K562 (cell line): ENCODE results near the gene CCDC97. TPM values are rescaled to one million over a fixed set of nuclear protein-coding genes. Genes with fewer than 3 reads are reported as not detected.

Experiments
- ATAC-seq: fragments of 200-7000 bp; cut with Tn5 transposase; 3 replicates; pipeline ENCODE4 v1.9.1; 2020; ENCODE audit warnings: moderate library complexity
- BruUV-seq: library from RNA; stranded (reverse); fragments of 400-500 nt; replicated peaks from 2 replicates; lab custom pipeline; 2021; lab: Mats Ljungman, UMichigan
- CTCF ChIA-PET: fragments of 300-600 bp; formaldehyde crosslinking; extraction: SDS; loops from one replicate; lab custom pipeline; 2021; ENCODE audit warnings: low intra/inter-chr PET ratio; lab: Yijun Ruan, JAX
- POLR2A ChIA-PET: fragments of 300-600, 350-650 bp; sonication (Branson Sonifier 250); formaldehyde crosslinking; extraction: SDS; loops from one replicate; lab custom pipeline; 2021; ENCODE audit warnings: antibody characterized with exemption, inconsistent platforms; lab: Yijun Ruan, JAX
- DNase-seq, 4 experiments: peaks; one replicate each; pipeline versions ENCODE4 v3.0.0 to v3.0.0-alpha.2; 2011 to 2018; ENCODE audit warnings: low spot score in 3 of 4, mixed read lengths in 3 of 4; ENCODE audit errors: extremely low read depth in 1 of 4
- FAIRE-seq: peaks from 2 replicates; lab custom pipeline; 2011; peaks lifted over from hg19 to GRCh38; lab: Jason Lieb, UNC
- H2AFZ ChIP-seq: 2 replicates; pipeline ENCODE4 v1.6.0; 2011; ENCODE audit warnings: low read depth, low read length, control low read depth, inconsistent platforms
- H3K27ac ChIP-seq: fragments of 200-600 bp; 3 replicates; pipeline ENCODE4 v1.8.0; 2011; ENCODE audit warnings: low read depth, mild to moderate bottlenecking, control low read depth, inconsistent platforms, low read length, moderate library complexity, mixed read lengths; ENCODE audit errors: extremely low read depth
- H3K27me3 ChIP-seq, 2 experiments: fragments of 300-600 bp in 1 of 2; 2 replicates in 1 of 2; 3 replicates in 1 of 2; pipeline versions ENCODE4 v1.6.0 to v1.8.0; 2011; ENCODE audit warnings: inconsistent platforms in 2 of 2, low read length in 2 of 2, mild to moderate bottlenecking in 1 of 2, mixed read lengths in 1 of 2, moderate library complexity in 1 of 2; ENCODE audit not compliant: control insufficient read depth in 2 of 2, insufficient read depth in 2 of 2
- H3K36me3 ChIP-seq: fragments of 300-600 bp; 3 replicates; pipeline ENCODE4 v1.8.0; 2011; ENCODE audit warnings: mild to moderate bottlenecking, low read length, inconsistent platforms; ENCODE audit not compliant: control insufficient read depth, insufficient read depth
- H3K4me1 ChIP-seq, 2 experiments: fragments of 200-600 bp in 1 of 2; replicated peaks in 1 of 2; 2 replicates in 1 of 2; 3 replicates in 1 of 2; pipeline versions ENCODE4 v1.5.1 to v1.8.0; 2011; ENCODE audit warnings: inconsistent platforms in 2 of 2, low read length in 2 of 2, mild to moderate bottlenecking in 1 of 2, mixed read lengths in 1 of 2, moderate library complexity in 1 of 2; ENCODE audit not compliant: control insufficient read depth in 2 of 2, insufficient read depth in 2 of 2
- H3K4me2 ChIP-seq: 2 replicates; pipeline ENCODE4 v1.6.1; 2011; ENCODE audit warnings: low read length, control low read depth, inconsistent platforms, mixed read lengths; ENCODE audit not compliant: insufficient read depth
- H3K4me3 ChIP-seq: fragments of 200-600 bp; sonication (generic), shearing (Covaris generic); 2 replicates; pipeline ENCODE4 v1.5.1; 2016; ENCODE audit warnings: control low read depth, inconsistent platforms
- H3K79me2 ChIP-seq: fragments of 200-600 bp; 3 replicates; pipeline ENCODE4 v1.8.0; 2011; ENCODE audit warnings: low read length, inconsistent platforms; ENCODE audit not compliant: control insufficient read depth, insufficient read depth
- H3K9ac ChIP-seq, 2 experiments: 2 replicates each; pipeline versions ENCODE4 v1.6.0 to v1.6.1; 2011; ENCODE audit warnings: low read depth in 2 of 2, low read length in 2 of 2, control low read depth in 1 of 2, inconsistent platforms in 1 of 2, mild to moderate bottlenecking in 1 of 2, mixed read lengths in 1 of 2; ENCODE audit not compliant: insufficient read depth in 1 of 2
- H3K9me1 ChIP-seq: one replicate; pipeline ENCODE4 v1.6.0; 2011; ENCODE audit warnings: inconsistent platforms, mild to moderate bottlenecking, low read length, moderate library complexity; ENCODE audit not compliant: control insufficient read depth, insufficient read depth
- H3K9me3 ChIP-seq: replicated peaks from 2 replicates; pipeline ENCODE4 v1.5.1; 2011; ENCODE audit warnings: low read depth, low read length, inconsistent platforms; ENCODE audit not compliant: control insufficient read depth, insufficient read depth
- H4K20me1 ChIP-seq: replicated peaks from 2 replicates; pipeline ENCODE4 v1.6.1; 2011; ENCODE audit warnings: low read length, inconsistent platforms, mixed read lengths; ENCODE audit not compliant: control insufficient read depth, insufficient read depth
- ETS2 ChIP-seq: IDR thresholded peaks from 2 replicates; pipeline ENCODE4 v1.6.1; 2016; ENCODE audit warnings: borderline replicate concordance, missing genetic modification characterization, mild to moderate bottlenecking, moderate library complexity, missing compliant biosample characterization; ENCODE audit not compliant: poor library complexity, severe bottlenecking
- NCOA2 ChIP-seq, 2 experiments: fragments of 450-650 bp; IDR thresholded peaks; 2 replicates each; pipeline ENCODE4 v1.6.1; 2018; ENCODE audit warnings: mild to moderate bottlenecking in 2 of 2, moderate library complexity in 1 of 2; ENCODE audit not compliant: partially characterized antibody in 2 of 2
- NCOA4 ChIP-seq: fragments of 450-650 bp; IDR thresholded peaks from 2 replicates; pipeline ENCODE4 v1.6.1; 2018; ENCODE audit warnings: mild to moderate bottlenecking; ENCODE audit not compliant: partially characterized antibody
- PHTF2 ChIP-seq: fragments of 250-450 bp; sonication (Bioruptor Pico); IDR thresholded peaks from 2 replicates; pipeline ENCODE4 v1.5.0; 2021; ENCODE audit warnings: mild to moderate bottlenecking
- POLR2G ChIP-seq: fragments of 200-400 bp; formaldehyde crosslinking; IDR thresholded peaks from 2 replicates; pipeline ENCODE4 v1.6.1; 2017; ENCODE audit warnings: low read depth, mild to moderate bottlenecking, antibody characterized with exemption, low read length, moderate library complexity
- PTRF ChIP-seq: fragments of 450-650 bp; IDR thresholded peaks from 2 replicates; pipeline ENCODE4 v1.6.1; 2016; ENCODE audit warnings: mild to moderate bottlenecking, missing genetic modification characterization, missing compliant biosample characterization
- U2AF1 ChIP-seq: fragments of 200-400 bp; formaldehyde crosslinking; optimal IDR thresholded peaks from 2 replicates; pipeline ENCODE3; 2017; ENCODE audit warnings: mild to moderate bottlenecking, low read depth, low read length, moderate library complexity
- ZNF133 ChIP-seq: fragments of 250-450 bp; sonication (Bioruptor Pico); IDR thresholded peaks from 2 replicates; pipeline ENCODE4 v1.4.0; 2020; ENCODE audit warnings: mild to moderate bottlenecking
- ZNF232 ChIP-seq: sonication (generic); formaldehyde crosslinking; IDR thresholded peaks from 2 replicates; pipeline ENCODE4 v1.8.0; 2022; ENCODE audit warnings: mild to moderate bottlenecking, missing genetic modification reagents
- ZNF41 ChIP-seq: fragments of 250-450 bp; sonication (Bioruptor Pico); conservative IDR thresholded peaks from 2 replicates; pipeline ENCODE4 v1.4.0; 2020; ENCODE audit warnings: mild to moderate bottlenecking
- ZNF644 ChIP-seq: fragments of 200-800 bp; sonication (Bioruptor generic); IDR thresholded peaks from 2 replicates; pipeline ENCODE4 v1.6.1; 2016; ENCODE audit warnings: low read depth, missing genetic modification characterization, missing compliant biosample characterization
- WGBS: fragments of 100-300 bp; shearing (Covaris generic); methylation state at CpG from one replicate; pipeline ENCODE4 v1.1.6; 2016; ENCODE audit warnings: low coverage, mixed read lengths; ENCODE audit not compliant: insufficient coverage; ENCODE audit errors: missing lambda C conversion rate; 5-methylcytosine and 5-hydroxymethylcytosine counted together
- in situ Hi-C: fragments of 300-500 bp; cut with MboI; formaldehyde crosslinking; loops from 4 replicates; pipeline ENCODE4 v1.15.0; 2018; ENCODE audit warnings: inconsistent platforms, mixed read lengths
- intact Hi-C: fragments of 100-400 bp; cut with micrococcal nuclease; formaldehyde crosslinking; loops from 2 replicates; pipeline ENCODE4 v1.14.2; 2022
- polyA plus RNA-seq, 8 experiments: library from polyadenylated mRNA; depleted of rRNA in 4 of 8; stranded (reverse) in 5 of 8; unstranded in 3 of 8; fragments of >200 nt; fragmentation: Nextera tagmentation in 2 of 8; fragmentation: Illumina TruSeq in 1 of 8; extraction: Ambion mirVana in 2 of 8; extraction: Trizol in 1 of 8; gene quantifications; 2 replicates each; pipeline versions ENCODE4 v1.2.1 to v1.2.3, GENCODE V29; 2011 to 2014; ENCODE audit warnings: inconsistent platforms in 1 of 8, missing spikeins in 1 of 8
- total RNA-seq, 7 experiments: library from RNA; depleted of rRNA in 6 of 7; stranded (reverse); fragments of >200 nt in 6 of 7; fragmentation: Illumina TruSeq in 2 of 7; extraction: Trizol in 2 of 7; gene quantifications; 2 replicates each; pipeline versions ENCODE4 v1.2.1 to v1.2.3, GENCODE V29; 2011 to 2021; ENCODE audit warnings: low replicate concordance in 1 of 7
- TF ChIP-seq, protein P1 (sequence below): fragments of 250-450 bp; sonication (Bioruptor Pico); IDR thresholded peaks from 2 replicates; pipeline ENCODE4 v1.9.0; 2021; ENCODE audit warnings: mild to moderate bottlenecking, inconsistent platforms
- TF ChIP-seq, protein P2 (sequence below): sonication (generic); formaldehyde crosslinking; IDR thresholded peaks from 2 replicates; pipeline ENCODE4 v1.8.0; 2022; ENCODE audit warnings: missing genetic modification reagents, mild to moderate bottlenecking, borderline replicate concordance
- TF ChIP-seq, protein P3 (sequence below): sonication (generic); formaldehyde crosslinking; IDR thresholded peaks from 2 replicates; pipeline ENCODE4 v1.9.0; 2022; ENCODE audit warnings: mild to moderate bottlenecking, missing genetic modification reagents
- TF ChIP-seq, protein P4 (sequence below): fragments of 250-450 bp; sonication (Bioruptor Pico); IDR thresholded peaks from 2 replicates; pipeline ENCODE4 v1.8.0; 2022; ENCODE audit warnings: inconsistent platforms, mild to moderate bottlenecking, moderate library complexity, borderline replicate concordance

The CCDC97 gene
- total and polyA plus RNA-seq, 9 of the 15 experiments (the other 6 are each of a cell fraction or from before 2014, with no cell fraction given), result 0.60 to 16.5 (median 7.0) TPM

DNA sequence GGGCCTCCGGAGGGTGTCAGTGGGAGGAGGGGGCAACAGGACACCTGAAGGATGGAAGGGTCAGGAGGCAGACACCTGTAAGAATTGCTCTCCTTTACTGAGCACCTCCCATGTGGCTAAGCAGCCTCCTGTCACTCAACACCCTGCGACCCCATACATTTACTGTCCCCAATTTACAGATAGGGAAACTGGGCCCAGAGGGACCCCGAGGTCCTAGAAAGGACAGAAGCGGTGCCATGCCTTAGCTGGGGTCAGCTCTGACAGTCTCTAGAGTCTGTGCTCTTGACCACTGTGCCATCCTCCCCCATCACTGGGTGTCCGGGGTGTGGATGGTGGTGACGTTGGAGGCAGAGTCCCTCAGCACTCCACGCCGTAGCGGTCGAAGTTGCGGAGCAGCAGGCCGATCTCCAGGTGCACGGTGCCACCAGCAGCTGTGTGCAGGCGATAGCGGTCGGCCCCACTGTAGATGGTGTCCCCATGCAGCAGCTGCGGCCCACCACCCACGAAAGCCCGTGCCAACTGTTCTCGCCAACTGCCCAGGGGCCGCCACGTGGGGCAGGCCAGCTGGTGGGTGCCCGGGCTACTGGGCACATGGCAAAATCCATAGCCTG, 44.5 kb downstream of the CCDC97 start:
- no peak for DNase-seq
- Histone ChIP-seq H3K36me3 (peaks cover 20% of the 10 kb centered on the region), H3K4me3 (peak overlapping the region; percentile 98), H3K27me3 (no peaks in the 10 kb centered on the region), H2AFZ (peak overlapping the region; percentile 74), H3K4me2 (peak overlapping the region; percentile 68), H3K9me3 (no peaks in the 10 kb centered on the region), H3K79me2 (peaks cover 50% of the 10 kb centered on the region), H3K9me1 (no peaks in the 10 kb centered on the region), H3K9ac (peak overlapping the region; percentile 39 to 88; a peak in 3 of 4 replicates), H3K4me1 (peaks cover 11 to 49% of the 10 kb centered on the region in 2 experiments), H3K27ac (peak overlapping the region; percentile 30; the same call in 2 of the 3 replicates), H4K20me1 (peaks cover 13% of the 10 kb centered on the region)
- no peak for FAIRE-seq
- 86% methylated on average over 23 of the region's 23 CpGs for WGBS
- BruUV-seq, result no TSS peak
- CTCF ChIA-PET, result no interaction called here
- in situ Hi-C loops (no loop called here), intact Hi-C loops (loop anchor here (5.0 kb wide), 2 partner anchors 47 to 92 kb away; partner anchors contain the start of gene HNRNPUL1)
- POLR2A ChIA-PET, result interaction anchor here (0.6 to 2.0 kb wide), 2 partner anchors 9 to 38 kb away, joined by 3 to 10 read pairs; partner anchors contain the start of gene B9D2
- no peak for ATAC-seq
- no peak for TF ChIP-seq ZNF41 (CRISPR knock-in tag)
- TF ChIP-seq ETS2 (tag), result no peak
- TF ChIP-seq PTRF (tag), result no peak
- TF ChIP-seq PHTF2, result no peak
- TF ChIP-seq, protein P1, sequence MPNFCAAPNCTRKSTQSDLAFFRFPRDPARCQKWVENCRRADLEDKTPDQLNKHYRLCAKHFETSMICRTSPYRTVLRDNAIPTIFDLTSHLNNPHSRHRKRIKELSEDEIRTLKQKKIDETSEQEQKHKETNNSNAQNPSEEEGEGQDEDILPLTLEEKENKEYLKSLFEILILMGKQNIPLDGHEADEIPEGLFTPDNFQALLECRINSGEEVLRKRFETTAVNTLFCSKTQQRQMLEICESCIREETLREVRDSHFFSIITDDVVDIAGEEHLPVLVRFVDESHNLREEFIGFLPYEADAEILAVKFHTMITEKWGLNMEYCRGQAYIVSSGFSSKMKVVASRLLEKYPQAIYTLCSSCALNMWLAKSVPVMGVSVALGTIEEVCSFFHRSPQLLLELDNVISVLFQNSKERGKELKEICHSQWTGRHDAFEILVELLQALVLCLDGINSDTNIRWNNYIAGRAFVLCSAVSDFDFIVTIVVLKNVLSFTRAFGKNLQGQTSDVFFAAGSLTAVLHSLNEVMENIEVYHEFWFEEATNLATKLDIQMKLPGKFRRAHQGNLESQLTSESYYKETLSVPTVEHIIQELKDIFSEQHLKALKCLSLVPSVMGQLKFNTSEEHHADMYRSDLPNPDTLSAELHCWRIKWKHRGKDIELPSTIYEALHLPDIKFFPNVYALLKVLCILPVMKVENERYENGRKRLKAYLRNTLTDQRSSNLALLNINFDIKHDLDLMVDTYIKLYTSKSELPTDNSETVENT (CRISPR knock-in tag), result no peak
- TF ChIP-seq, protein P2, sequence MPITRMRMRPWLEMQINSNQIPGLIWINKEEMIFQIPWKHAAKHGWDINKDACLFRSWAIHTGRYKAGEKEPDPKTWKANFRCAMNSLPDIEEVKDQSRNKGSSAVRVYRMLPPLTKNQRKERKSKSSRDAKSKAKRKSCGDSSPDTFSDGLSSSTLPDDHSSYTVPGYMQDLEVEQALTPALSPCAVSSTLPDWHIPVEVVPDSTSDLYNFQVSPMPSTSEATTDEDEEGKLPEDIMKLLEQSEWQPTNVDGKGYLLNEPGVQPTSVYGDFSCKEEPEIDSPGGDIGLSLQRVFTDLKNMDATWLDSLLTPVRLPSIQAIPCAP (CRISPR knock-in tag), result no peak
- TF ChIP-seq, protein P3, sequence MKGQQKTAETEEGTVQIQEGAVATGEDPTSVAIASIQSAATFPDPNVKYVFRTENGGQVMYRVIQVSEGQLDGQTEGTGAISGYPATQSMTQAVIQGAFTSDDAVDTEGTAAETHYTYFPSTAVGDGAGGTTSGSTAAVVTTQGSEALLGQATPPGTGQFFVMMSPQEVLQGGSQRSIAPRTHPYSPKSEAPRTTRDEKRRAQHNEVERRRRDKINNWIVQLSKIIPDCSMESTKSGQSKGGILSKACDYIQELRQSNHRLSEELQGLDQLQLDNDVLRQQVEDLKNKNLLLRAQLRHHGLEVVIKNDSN (CRISPR knock-in tag), result 0 out of 2 replicates have a peak, but pooled peaks have one; percentile 5
- TF ChIP-seq ZNF133, result no peak
- no peak for TF ChIP-seq ZNF644 (tag)
- no peak for TF ChIP-seq NCOA4
- TF ChIP-seq U2AF1, result no peak
- no peak for TF ChIP-seq ZNF232 (CRISPR knock-in tag)
- 0 out of 2 replicates have a peak, but pooled peaks have one; percentile 51 for TF ChIP-seq POLR2G
- TF ChIP-seq, protein P4, sequence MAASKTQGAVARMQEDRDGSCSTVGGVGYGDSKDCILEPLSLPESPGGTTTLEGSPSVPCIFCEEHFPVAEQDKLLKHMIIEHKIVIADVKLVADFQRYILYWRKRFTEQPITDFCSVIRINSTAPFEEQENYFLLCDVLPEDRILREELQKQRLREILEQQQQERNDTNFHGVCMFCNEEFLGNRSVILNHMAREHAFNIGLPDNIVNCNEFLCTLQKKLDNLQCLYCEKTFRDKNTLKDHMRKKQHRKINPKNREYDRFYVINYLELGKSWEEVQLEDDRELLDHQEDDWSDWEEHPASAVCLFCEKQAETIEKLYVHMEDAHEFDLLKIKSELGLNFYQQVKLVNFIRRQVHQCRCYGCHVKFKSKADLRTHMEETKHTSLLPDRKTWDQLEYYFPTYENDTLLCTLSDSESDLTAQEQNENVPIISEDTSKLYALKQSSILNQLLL (CRISPR knock-in tag), result no peak
- TF ChIP-seq NCOA2 (IDR thresholded peaks at IDR 0.05; ENCODE audit: partially characterized antibody in 2 of 2), result no peak
